Inflammatory macrophage treated with lipopolysaccharide for 1 hour (primary cell): ENCODE measurements around the gene CAPN12.

Source experiments
- DNase-seq, 2 donors: peaks; one replicate each; pipeline ENCODE4 v3.0.0-alpha.2; 2020 to 2022

Gene CAPN12

DNA sequence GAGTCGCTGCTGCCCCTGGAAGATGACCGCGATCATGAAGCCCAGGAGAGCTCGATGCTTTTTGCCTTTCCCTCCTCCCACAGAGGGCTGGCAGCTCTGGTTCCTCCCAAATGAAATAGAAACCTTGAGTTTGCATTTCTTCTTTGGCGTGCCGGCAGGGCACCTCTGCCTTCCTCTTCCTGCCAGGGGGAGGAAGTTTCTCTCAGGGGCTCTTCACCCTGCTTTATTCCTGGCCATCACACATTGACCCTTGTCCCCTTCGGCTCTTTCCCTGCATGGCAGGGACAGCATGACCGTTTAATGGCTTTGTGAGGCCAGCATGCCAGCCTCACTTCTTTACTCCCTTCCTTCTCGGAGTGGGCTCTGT is 49.0 kb downstream of the CAPN12 start:
- DNase-seq, result peak; percentile 48 to 54

- no peak for DNase-seq
Measured at GRCh38 chr19:38693380-38694223, 50.7 kb downstream of the CAPN12 start.

GRCh38 chr19:38692458-38693379 is 51.6 kb downstream of the CAPN12 start:
- no peak for DNase-seq

- DNase-seq, result no peak
Measured at GRCh38 chr19:38691938-38692457, 52.3 kb downstream of the CAPN12 start.

DNA sequence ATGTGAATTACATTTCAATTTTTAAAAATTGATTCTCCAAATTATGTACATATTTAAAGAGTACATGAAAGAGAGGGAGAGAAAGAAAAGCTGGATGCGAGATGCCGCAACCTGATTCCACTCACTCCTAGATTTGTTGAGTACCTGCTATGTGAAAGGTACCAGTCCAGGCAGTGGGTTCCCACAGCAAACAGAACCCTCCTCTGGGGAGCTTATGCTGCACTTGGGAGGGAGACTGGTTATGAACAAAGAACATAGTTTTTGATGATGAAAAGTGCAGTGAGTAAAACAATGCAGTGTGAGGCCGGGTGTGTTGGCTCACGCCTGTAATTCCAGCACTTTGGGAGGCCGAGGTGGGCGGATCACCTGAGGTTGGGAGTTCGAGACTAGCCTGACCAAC is 53.4 kb downstream of the CAPN12 start:
- no peak for DNase-seq

DNA sequence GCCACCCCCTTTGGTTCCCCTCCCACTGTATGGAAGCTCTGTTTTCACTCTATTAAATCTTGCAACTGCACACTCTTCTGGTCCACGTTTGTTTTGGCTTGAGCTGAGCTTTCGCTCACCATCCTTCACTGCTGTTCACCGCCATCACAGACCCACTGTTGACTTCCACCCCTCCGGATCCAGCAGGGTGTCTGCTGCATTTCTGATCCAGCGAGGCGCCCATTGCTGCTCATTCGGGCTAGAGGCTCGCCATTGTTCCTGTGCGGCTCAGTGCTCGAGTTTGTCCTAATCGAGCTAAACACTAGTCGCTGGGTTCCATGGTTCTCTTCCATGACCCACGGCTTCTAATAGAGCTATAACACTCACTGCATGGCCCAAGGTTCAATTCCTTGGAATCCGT is 54.1 kb downstream of the CAPN12 start:
- no peak for DNase-seq

DNA sequence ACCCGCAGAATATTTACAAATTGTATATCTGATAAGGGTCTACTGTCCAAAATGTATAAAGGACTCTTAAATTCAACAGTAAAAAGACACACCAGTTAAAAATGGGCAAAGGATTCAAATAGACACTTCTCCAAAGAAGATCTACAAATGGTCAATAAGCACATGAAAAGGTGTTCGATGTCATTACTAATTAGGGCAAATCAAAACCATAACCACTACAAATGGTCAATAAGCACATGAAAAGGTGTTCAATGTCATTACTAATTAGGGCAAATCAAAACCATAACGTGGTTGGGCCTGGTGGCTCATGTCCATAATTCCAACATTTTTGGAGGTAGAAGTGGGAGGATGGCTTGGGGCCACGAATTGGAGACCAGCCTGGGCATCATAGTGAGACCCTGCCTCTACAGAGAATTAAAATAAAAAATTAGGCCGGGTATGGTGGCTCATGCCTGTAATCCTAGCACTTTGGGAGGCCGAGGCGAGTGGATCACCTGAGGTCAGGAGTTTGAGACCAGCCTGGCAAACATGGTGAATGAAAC is 56.4 kb downstream of the CAPN12 start:
- DNase-seq, result no peak

DNA sequence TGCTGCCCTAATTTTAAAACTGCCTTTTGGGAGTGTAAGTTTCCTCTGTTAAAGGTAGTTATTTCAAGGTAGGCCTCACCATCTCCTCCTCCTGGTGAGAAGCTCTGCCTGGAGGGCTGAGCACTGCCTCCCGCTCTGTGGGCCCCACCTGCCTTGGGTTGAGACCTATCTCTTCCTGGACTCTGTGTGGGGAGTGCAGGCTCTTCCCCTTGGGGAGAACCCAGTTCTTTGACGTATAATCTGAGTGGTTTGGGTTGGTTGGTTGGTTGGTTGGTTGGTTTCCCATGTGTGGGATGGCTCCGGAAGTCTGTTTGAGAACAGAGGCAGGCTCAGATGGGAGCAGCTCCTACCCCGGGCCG is 57.8 kb downstream of the CAPN12 start:
- peak; percentile 78 to 80 for DNase-seq

GRCh38 chr19:38685666-38686529 is 58.4 kb downstream of the CAPN12 start:
- peak in 1 of 2 donors; percentile 30 for DNase-seq

DNA sequence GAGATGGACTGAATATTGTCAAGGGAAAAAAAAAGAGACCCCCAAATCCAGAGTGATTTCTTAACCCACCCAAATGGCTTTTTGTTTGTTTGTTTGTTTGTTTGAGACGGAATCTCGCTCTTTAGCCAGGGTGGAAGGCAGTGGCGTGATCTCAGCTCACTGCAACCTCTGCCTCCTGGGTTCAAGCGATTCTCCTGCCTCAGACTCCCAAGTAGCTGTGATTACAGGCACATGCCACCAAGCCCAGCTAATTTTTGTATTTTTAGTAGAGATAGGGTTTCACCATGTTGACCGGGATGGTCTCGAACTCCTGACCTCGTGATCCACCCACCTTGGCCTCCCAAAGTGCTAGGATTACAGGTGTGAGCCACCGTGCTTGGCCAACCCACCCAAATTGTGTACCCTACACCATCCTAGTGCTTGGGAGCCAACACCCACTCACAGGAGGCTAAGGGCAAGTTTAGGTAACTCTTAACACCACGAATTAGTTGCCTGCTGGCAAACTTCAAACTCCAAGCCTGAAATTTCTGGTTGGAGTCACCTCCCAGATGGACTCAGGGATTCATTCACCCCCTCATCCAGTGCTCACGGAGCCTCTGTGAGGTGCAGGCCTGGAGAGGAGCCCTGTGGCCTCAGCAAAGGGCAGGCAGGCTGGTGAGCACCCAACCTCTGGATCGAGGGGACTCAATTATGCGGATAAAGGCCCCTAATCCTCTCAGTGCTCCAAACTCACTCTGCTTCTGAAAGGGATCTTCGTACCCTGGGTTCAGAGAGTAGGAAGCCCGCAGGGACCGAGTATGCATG is 59.2 kb downstream of the CAPN12 start:
- no peak for DNase-seq

- DNase-seq, result peak; percentile 87 to 88
Measured at GRCh38 chr19:38684078-38684861, 60.0 kb downstream of the CAPN12 start.

- peak; percentile 53 to 70 for DNase-seq
Measured at GRCh38 chr19:38683393-38684077, 60.7 kb downstream of the CAPN12 start.

DNA sequence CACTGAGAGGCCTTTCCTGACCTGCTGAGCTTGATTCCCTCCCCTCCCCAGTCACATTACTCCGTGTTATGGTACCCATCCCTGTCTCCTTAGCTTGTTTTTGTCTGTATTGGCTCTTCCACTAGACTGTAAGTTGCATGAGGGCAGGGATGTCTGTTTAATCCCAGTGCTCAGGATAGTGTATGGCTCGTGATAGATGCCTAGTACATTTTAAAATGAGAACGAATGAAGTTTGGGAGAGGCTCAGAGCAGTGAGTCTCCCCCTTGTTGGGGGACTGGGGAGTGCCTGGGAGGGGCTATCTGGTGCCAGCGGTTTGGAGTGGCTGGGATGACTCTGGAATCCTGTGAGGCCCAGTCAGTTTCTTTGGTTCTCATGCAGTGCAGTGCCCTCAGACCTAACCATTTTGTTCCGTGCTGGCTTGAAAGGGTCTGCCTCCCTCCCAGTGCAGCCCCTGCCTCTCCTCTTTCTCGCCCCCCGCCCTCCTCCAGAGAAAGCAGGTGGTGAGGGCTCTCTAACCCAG is 61.3 kb downstream of the CAPN12 start:
- no peak for DNase-seq

- DNase-seq, result no peak
Measured at GRCh38 chr19:38682195-38682867, 61.9 kb downstream of the CAPN12 start.
